Glutamatergic neuron (in vitro differentiated cells): ENCODE measurements around the gene SEC14L2. TPM values are rescaled to one million over a fixed set of nuclear protein-coding genes. Genes with fewer than 3 reads are reported as not detected.
A peak's percentile ranks its signal among the peaks of the same experiment; 100 is the strongest.

Experiments used
- DNase-seq: peaks from one replicate; pipeline ENCODE4 v3.0.0; 2022
- H3K27ac Mint-ChIP-seq: one replicate; pipeline ENCODE4 v1.8.0; 2020; ENCODE audit warnings: mild to moderate bottlenecking, mixed read lengths, inconsistent platforms; ENCODE audit not compliant: unreplicated experiment
- H3K27me3 Mint-ChIP-seq: one replicate; pipeline ENCODE4 v1.8.0; 2020; ENCODE audit warnings: mild to moderate bottlenecking, moderate library complexity, mixed read lengths, inconsistent platforms; ENCODE audit not compliant: unreplicated experiment
- H3K36me3 Mint-ChIP-seq: one replicate; pipeline ENCODE4 v1.8.0; 2020; ENCODE audit warnings: mild to moderate bottlenecking, mixed read lengths, inconsistent platforms; ENCODE audit not compliant: unreplicated experiment
- H3K4me1 Mint-ChIP-seq: one replicate; pipeline ENCODE4 v1.8.0; 2020; ENCODE audit warnings: mild to moderate bottlenecking, low read depth, mixed read lengths, inconsistent platforms; ENCODE audit not compliant: unreplicated experiment
- H3K4me3 Mint-ChIP-seq: one replicate; pipeline ENCODE4 v1.8.0; 2020; ENCODE audit warnings: mild to moderate bottlenecking, mixed read lengths, inconsistent platforms; ENCODE audit not compliant: unreplicated experiment
- H3K9me3 Mint-ChIP-seq: one replicate; pipeline ENCODE4 v1.8.0; 2020; ENCODE audit warnings: mild to moderate bottlenecking, moderate library complexity, mixed read lengths, inconsistent platforms; ENCODE audit not compliant: unreplicated experiment
- CTCF ChIP-seq: fragments of 200-600 bp; sonication (generic); IDR thresholded peaks from one replicate; pipeline ENCODE4 v1.5.0; 2021; ENCODE audit not compliant: partially characterized antibody, unreplicated experiment
- total RNA-seq: library from RNA; stranded (reverse); fragmentation: NEBNext Ultra II Directional; extraction: Animal tissue kit (Norgen Biotek cat#: 25700); gene quantifications from one replicate; pipeline ENCODE4 v1.2.1, GENCODE V29; 2021; ENCODE audit not compliant: unreplicated experiment

Gene SEC14L2
- total RNA-seq, 1 donor from 2014 or later: 0.76 TPM

- peaks cover 2% of the 10 kb centered on the region for H3K9me3 Mint-ChIP-seq
- no peak overlapping the region for H3K27ac Mint-ChIP-seq
- no peak for TF ChIP-seq CTCF
- no peak for DNase-seq
- H3K27me3 Mint-ChIP-seq: peaks cover 3% of the 10 kb centered on the region
- peaks cover 5% of the 10 kb centered on the region for H3K4me1 Mint-ChIP-seq
- H3K36me3 Mint-ChIP-seq: no peaks in the 10 kb centered on the region
- no peak overlapping the region for H3K4me3 Mint-ChIP-seq
Measured at GRCh38 chr22:30380011-30380410, 16.8 kb upstream of the SEC14L2 start.

GRCh38 chr22:30381264-30381663 lies 15.6 kb upstream of the SEC14L2 start:
- H3K4me3 Mint-ChIP-seq: no peak overlapping the region
- peaks cover 2% of the 10 kb centered on the region for H3K9me3 Mint-ChIP-seq
- no peak overlapping the region for H3K27ac Mint-ChIP-seq
- H3K27me3 Mint-ChIP-seq: peaks cover 3% of the 10 kb centered on the region
- no peak for DNase-seq
- no peak for TF ChIP-seq CTCF
- H3K36me3 Mint-ChIP-seq: no peaks in the 10 kb centered on the region
- peaks cover 4% of the 10 kb centered on the region for H3K4me1 Mint-ChIP-seq

GRCh38 chr22:30382340-30382739 lies 14.5 kb upstream of the SEC14L2 start:
- peaks cover 4% of the 10 kb centered on the region for H3K27me3 Mint-ChIP-seq
- no peak overlapping the region for H3K4me3 Mint-ChIP-seq
- DNase-seq: no peak
- peaks cover 7% of the 10 kb centered on the region for H3K4me1 Mint-ChIP-seq
- H3K9me3 Mint-ChIP-seq: peaks cover 2% of the 10 kb centered on the region
- TF ChIP-seq CTCF: no peak
- H3K36me3 Mint-ChIP-seq: no peaks in the 10 kb centered on the region
- H3K27ac Mint-ChIP-seq: no peak overlapping the region

- Mint-ChIP-seq H3K4me1 (peaks cover 7% of the 10 kb centered on the region), H3K9me3 (peaks cover 2% of the 10 kb centered on the region), H3K27ac (no peak overlapping the region), H3K36me3 (no peaks in the 10 kb centered on the region), H3K4me3 (no peak overlapping the region), H3K27me3 (peaks cover 4% of the 10 kb centered on the region)
- DNase-seq: no peak
- no peak for TF ChIP-seq CTCF
Measured at GRCh38 chr22:30383061-30383460, 13.8 kb upstream of the SEC14L2 start.

GRCh38 chr22:30385942-30386341 lies 10.9 kb upstream of the SEC14L2 start:
- TF ChIP-seq CTCF: no peak
- H3K9me3 Mint-ChIP-seq: peaks cover 4% of the 10 kb centered on the region
- H3K27me3 Mint-ChIP-seq: peaks cover 8% of the 10 kb centered on the region
- peaks cover 6% of the 10 kb centered on the region for H3K36me3 Mint-ChIP-seq
- no peak for DNase-seq
- H3K4me3 Mint-ChIP-seq: peak overlapping the region; percentile 89
- peaks cover 7% of the 10 kb centered on the region for H3K4me1 Mint-ChIP-seq
- peak overlapping the region; percentile 97 for H3K27ac Mint-ChIP-seq
